Measurements from ENCODE around the gene LDAH.

LDAH gene

GRCh38 chr2:20822535-20823490, at the start of gene LDAH:
Gene LDAH (minus strand): TSS chr2:20823101. CDS start chr2:20801463, 21,638 bp downstream.
- H3K4me3 ChIP-seq (ENCODE audit: low read depth, low read length): peak within 1 kb of the TSS; percentile 91
- no peak for TF ChIP-seq CTCF (IDR thresholded peaks at IDR 0.05; ENCODE audit: control insufficient read depth, extremely low read depth, insufficient read depth)
- peak; percentile 49 for DNase-seq (ENCODE audit: low read depth)

DNA sequence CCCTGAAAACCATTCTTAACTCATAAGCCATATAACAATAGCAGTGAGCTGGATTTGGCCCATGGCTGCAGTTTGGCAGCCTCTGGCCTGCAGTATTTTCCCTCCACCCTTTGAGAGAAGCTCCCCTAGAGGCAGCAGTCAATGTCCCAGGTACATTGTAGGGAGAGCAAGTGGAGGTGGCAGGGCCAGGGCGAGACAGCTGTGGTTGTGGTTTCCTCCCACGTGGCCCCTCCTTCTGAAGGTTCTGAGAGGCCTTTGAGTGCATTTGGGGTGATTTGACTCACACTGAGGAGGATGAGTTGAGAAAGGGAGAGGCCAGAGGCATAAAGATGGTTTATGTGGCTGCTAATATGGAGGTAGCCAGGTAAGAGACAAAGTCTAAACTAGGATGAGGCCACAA, 45.5 kb upstream of the LDAH start:
- no peak for DNase-seq (ENCODE audit: low read depth)
- TF ChIP-seq CTCF (IDR thresholded peaks at IDR 0.05; ENCODE audit: control insufficient read depth, extremely low read depth, insufficient read depth): no peak
- no peak overlapping the region for H3K4me3 ChIP-seq (ENCODE audit: low read depth, low read length)

- no peak for DNase-seq (ENCODE audit: low read depth)
- no peak for TF ChIP-seq CTCF (IDR thresholded peaks at IDR 0.05; ENCODE audit: control insufficient read depth, extremely low read depth, insufficient read depth)
- H3K4me3 ChIP-seq (ENCODE audit: low read depth, low read length): no peak overlapping the region
Observed at GRCh38 chr2:20862850-20863249, 39.9 kb upstream of the LDAH start.

DNA sequence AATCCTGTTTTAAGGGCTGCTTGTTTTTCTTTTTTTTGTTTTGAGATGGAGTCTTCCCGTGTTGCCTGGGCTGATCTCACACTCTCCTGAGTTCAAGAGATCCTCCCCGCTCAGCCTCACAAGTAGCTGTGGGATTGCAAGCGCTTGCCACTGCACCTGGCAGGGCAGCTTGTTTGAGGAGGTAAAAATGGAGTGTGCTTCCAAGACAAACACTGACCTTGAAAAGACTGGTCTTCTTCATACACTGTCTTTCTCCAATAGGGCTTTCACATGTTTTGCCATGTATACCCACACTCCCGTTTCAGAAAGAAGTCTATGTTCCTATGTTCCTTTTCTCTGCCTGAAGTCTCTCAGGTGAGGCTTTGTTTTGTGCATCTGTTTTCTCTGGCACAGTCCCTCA, 32.6 kb upstream of the LDAH start:
- TF ChIP-seq CTCF (IDR thresholded peaks at IDR 0.05; ENCODE audit: control insufficient read depth, extremely low read depth, insufficient read depth): no peak
- peak; percentile 95 for DNase-seq (ENCODE audit: low read depth)
- no peak overlapping the region for H3K4me3 ChIP-seq (ENCODE audit: low read depth, low read length)

DNA sequence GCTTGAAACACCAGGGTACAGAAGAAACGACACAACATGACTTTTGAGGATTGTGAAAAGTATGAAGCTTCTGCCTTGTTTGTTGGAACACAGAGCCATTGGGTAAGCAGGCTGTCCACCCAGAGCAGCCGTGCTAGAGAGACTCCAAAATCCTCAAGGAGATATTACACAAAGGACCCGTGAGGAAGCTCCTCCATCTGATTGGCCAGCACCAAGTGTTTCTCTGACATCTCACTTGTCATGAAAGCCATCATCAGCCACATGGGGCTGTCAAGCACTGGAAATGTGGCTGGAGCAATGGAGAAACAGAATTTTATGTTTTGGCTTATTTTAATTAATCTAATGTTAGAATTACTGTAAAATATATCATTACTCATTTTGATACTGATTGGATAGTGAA, 29.8 kb upstream of the LDAH start:
- no peak for TF ChIP-seq CTCF (IDR thresholded peaks at IDR 0.05; ENCODE audit: control insufficient read depth, extremely low read depth, insufficient read depth)
- no peak overlapping the region for H3K4me3 ChIP-seq (ENCODE audit: low read depth, low read length)
- no peak for DNase-seq (ENCODE audit: low read depth)

DNA sequence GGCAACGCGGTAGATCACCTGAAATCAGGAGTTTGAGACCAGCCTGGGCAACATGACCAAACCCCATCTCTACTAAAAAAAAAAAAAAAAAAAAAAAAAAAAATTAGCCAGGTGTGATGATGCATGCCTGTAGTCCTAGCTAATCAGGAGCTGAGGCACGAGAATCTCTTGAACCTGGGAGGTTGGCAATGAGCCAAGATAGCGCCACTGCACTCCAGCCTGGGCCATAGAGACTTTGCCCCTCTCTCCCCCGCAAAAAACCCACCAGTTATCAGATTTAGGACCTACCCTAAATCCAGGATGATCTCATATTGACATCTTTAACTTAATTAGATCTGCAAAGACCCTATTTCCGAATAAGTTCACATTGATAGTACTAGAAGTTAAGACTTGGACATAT, 29.2 kb upstream of the LDAH start:
- no peak overlapping the region for H3K4me3 ChIP-seq (ENCODE audit: low read depth, low read length)
- TF ChIP-seq CTCF (IDR thresholded peaks at IDR 0.05; ENCODE audit: control insufficient read depth, extremely low read depth, insufficient read depth): no peak

More for the DNA sequence above, 29.2 kb upstream of the LDAH start:
- no peak for DNase-seq (ENCODE audit: low read depth)

All from LNCaP clone FGC (cell line).